DND-41 (cell line): ENCODE results near the gene CSNK2B.

Experiments used
- EZH2 ChIP-seq: IDR thresholded peaks from 3 replicates; pipeline ENCODE4 v1.6.1; 2012; ENCODE audit warnings: borderline replicate concordance, low read depth, mild to moderate bottlenecking, moderate library complexity, low read length, inconsistent platforms; ENCODE audit not compliant: severe bottlenecking
- TF ChIP-seq, protein P1 (sequence below): IDR thresholded peaks from 2 replicates; pipeline ENCODE4 v1.5.1; 2012; ENCODE audit warnings: borderline replicate concordance, low read length, moderate library complexity, mild to moderate bottlenecking; ENCODE audit not compliant: poor library complexity, severe bottlenecking; ENCODE audit errors: extremely low read depth

GRCh38 chr6:31629014-31629413 is 36.9 kb upstream of the CSNK2B start:
- TF ChIP-seq, protein P1, sequence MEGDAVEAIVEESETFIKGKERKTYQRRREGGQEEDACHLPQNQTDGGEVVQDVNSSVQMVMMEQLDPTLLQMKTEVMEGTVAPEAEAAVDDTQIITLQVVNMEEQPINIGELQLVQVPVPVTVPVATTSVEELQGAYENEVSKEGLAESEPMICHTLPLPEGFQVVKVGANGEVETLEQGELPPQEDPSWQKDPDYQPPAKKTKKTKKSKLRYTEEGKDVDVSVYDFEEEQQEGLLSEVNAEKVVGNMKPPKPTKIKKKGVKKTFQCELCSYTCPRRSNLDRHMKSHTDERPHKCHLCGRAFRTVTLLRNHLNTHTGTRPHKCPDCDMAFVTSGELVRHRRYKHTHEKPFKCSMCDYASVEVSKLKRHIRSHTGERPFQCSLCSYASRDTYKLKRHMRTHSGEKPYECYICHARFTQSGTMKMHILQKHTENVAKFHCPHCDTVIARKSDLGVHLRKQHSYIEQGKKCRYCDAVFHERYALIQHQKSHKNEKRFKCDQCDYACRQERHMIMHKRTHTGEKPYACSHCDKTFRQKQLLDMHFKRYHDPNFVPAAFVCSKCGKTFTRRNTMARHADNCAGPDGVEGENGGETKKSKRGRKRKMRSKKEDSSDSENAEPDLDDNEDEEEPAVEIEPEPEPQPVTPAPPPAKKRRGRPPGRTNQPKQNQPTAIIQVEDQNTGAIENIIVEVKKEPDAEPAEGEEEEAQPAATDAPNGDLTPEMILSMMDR: no peak
- TF ChIP-seq EZH2: no peak
